NCI-H226 (cell line): ENCODE data around the gene GPR39.
A peak's percentile ranks its signal among the peaks of the same experiment; 100 is the strongest.

Experiments used
- DNase-seq: peaks from one replicate; pipeline ENCODE4 v3.0.0-alpha.2; 2015

The GPR39 gene

DNA sequence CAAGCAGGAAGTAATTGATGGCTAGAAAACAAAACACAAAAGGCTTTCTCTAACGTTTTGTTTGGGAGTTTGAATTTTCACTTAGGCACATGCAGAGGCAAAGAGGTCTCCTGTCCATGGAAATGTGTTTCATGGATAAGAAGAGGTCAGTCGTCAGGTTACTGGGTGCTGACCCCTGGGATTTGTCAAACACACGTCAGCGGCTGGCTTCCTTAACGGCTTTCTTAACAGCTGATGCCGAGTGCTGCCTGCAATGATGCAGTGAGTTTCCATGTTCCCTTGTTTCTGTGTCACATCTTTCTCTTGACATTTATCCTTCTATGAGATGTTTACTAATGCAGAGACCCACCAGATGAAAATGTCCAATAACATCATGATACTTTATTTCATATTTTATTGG is 31.7 kb downstream of the GPR39 start:
- no peak for DNase-seq

DNA sequence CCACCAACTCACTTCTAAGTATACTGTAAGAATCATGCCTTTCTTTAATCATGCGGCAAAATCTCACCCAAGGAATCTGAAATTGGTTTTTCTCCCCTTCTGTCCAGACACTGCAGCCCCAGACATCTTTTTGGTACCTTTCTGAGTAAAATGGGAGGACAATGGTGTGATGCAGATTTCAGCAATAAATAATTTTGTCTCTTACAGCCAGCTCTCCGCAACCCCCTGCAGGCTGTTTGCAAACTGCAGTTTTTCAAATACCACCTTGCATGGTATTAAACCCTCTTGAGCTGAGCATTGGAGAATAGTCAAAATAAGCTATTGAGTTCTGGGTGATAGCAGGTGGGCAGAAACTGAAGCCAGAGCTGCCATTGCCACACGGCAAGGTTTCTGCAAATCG is 32.2 kb downstream of the GPR39 start:
- DNase-seq, result no peak

DNA sequence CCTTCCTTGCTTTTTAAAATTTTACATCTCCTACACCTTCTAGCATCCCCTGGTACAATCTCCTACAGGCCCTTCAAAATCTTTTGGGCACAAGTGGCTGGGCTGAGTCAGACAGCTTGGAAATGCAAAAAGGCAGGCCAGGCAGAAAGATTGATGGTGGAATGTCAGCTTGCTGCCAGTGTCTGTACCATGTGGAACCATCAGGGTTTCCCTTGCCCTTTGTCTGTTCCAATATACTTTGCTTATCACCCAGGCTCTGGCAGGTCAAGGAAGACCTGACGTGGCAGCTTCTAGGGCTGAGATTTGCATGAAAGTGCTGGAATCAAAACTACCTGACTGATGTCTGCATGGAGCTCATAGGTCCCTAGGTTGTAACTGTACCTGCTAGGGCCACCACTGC is 33.3 kb downstream of the GPR39 start:
- DNase-seq, result no peak

DNA sequence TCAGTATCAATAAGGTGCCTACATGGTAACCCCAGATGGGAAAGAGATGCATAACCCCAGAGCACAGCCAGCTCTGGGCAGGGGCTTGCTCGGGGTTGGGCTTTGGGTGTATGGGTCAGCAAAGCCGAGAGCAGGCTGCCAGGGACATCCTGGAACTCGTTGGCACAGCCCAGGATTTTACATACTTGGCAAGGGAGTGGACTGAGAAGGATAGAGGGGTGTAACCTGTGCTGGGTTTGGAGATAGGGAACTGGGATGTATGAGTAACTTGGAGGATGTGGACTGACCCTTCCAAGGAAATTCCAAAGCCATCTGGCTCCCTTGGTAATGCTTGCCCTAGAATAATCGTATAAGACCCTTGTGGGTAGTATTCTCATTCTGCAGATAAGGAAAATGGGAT is 44.2 kb downstream of the GPR39 start:
- peak; percentile 13 for DNase-seq

DNA sequence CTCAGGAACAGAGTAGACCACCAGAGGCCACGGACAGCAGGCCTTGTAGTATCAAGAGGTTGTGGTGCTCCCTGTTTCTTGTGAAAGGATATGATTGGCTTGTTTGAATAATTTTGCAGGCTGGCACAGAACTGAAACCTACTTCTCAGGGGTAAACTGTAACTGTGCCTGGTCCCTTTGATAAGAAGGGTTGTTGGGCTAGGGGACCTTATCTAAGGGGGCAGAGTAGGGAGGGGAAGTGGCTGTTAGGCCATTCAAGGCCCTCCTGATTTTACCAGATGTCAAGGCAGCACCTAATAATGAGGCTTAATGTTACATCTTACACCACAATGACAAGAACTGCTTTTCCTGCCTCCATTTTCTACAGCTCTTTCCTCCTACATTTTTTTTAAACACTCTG is 45.6 kb downstream of the GPR39 start:
- no peak for DNase-seq

DNA sequence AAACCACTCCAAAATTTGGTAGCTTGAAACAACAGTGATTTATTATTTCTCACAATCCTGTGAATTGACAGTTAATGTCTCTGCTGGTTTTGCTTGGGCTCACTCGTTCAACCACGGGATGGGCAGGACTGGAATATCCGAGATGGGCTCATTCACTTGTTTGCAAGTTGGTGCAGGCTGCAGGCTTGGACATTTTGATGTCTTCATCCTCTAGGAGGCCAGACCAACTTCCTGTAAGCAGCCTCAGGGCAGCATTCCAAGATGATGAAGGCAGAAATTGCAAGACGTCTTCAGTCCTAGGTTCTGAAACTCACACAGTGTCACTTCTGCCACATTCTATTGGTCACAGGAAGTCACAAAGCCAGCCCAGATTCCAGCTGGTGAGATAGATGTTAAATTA is 47.1 kb downstream of the GPR39 start:
- no peak for DNase-seq

DNA sequence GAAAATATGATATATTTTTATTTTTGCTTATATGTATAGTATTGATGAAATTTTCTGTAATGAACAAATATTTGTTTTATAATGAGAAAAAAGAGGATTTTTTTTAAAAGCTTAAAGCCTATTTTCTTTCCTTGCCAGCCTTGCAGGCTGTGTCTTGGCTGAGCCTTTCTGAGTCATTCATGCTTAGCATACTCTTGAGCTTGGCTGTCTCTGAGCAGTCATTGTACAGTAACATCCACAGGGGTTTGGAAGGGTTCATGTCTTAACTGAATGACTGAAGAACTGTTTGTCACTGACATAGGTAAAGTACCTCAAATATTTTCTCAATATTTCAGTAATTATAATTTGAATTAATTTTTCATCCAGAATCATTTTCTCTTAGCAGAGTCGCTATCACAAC is 49.3 kb downstream of the GPR39 start:
- no peak for DNase-seq

DNA sequence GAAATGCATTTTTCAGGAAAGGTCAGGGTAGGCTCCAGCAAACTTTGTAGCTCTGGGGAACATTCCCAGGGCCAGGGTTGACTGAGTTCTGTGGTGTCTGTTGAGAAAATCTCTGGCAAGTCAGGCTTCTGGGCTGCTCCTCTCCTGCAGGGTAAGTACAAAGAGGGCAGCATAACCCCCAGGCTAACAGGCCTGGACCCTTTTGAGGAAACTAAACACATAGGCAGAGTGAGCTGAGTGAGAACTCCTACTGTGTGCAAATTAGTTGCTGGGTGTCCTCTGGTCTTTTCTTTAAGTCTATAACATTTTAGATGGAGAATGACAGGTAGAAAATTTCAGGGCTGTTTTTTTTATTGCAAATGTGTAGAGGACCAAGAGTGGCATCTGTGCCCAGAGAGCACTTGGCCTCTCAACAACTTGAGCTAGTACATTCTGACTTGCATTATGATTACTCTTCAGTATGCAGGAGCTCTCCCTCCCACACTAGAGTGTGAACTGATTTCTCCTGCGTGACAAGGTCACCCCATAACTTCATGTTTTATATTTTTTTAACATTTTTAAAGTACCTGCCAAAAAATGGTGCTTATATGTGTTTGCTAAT is 49.9 kb downstream of the GPR39 start:
- no peak for DNase-seq

DNA sequence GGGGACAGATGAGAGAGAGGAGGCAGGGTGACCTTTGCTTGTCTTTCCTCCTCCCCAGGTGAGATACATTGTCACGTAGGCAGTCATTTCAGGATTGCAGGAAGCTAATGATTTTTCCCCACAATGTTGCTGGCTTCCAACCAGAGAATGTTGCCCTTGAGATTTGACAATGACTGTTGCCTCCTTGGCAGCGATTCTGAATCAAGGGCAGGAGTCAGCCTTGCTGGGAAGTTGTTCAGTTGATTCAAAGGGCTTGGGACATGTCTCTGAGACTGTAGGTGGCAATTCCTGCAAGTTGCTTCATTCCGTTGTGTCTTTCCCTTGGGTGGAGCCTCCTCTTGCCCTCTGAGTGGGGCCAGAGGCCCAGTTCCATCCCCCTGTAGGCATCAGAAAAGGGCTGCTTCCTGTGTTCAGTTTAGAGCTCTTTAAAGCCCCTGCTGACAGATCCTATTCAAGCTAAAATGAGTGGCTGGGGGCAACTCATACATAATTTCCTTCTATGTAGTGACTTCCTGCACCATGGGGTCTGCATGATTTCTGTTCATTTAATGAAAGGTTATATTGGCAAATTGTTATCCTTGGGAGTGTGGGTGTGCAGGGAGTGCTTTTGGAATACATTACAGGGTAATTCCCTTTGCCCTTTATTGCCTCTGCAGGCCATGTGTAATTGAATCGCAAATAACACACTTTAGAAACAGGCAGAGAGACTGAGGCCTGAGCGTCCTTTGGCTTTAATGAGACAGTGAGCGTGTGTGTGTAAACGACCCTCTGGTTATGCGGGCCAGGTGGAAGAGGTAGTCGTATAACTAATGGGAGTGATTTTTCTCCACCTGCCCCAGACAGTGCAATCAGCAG is 52.4 kb downstream of the GPR39 start:
- DNase-seq, result no peak

DNA sequence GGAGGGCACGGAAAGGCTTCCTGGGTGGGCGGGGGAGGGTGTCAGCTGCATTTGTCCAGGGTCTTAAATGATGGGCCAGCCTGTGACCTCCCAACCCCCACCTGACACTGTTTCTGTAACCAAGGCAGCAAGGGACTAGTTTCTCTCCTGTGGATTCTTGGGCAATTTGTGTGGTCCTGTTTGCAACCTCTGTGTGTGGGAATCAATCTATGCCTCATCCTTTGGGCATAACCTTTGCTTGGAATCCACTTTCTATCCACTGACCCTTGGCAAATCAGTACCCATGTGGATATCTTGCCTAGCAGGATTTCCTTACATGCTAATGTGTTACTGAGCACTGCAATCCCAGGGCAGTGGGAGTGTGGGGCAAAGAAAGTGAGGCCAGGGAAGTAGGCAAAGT is 54.1 kb downstream of the GPR39 start:
- DNase-seq, result no peak

DNA sequence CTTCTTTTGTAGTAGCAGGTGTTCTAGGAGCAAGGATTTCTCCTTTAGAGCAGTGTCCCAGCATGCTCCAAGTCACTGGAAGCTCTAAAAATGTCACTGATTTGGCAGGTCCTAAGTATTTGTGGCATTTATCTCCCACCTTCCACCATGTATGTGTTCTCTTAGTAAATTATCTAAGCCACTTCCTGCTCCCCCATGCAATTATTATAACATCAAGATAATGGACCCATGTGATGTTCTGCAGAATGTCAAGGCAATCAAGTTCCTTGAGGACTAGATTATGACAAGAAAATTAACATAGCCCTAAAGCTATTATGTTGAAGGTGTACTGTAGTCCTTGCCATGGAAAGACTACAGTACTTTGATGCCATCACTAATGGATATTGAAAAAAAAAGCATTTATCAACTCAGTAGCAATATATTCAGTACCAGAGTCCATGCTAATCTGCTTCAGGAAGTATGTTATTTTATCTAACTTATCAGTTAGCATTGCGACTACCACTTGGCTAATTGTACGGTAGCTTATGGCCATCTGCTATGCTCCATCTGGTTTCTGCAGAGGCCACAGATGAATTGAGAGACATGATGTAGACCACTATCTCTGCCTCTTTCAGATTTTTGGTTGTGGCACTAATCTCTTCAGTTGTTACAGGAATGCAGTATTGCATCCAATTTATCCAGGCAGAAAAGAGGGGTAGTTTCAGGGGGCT is 56.7 kb downstream of the GPR39 start:
- no peak for DNase-seq

DNA sequence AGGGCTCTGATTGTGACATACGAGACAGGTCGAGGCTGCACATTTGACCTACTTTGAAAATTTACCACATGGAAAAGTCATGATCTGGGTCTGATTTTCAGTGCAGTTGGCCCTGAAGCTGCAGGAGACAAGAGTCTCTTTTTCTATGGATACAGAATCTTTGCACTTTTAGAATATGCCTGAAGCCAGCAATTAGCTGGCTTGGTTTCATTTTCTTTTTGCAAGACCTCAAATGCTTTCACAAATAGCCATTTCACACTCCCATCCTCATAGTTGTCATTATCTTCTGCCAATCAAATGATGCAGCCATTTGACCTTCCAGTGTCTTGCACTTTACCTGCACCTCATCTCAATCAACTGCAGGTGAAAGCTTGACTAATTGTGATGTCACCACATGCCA is 59.0 kb downstream of the GPR39 start:
- no peak for DNase-seq

DNA sequence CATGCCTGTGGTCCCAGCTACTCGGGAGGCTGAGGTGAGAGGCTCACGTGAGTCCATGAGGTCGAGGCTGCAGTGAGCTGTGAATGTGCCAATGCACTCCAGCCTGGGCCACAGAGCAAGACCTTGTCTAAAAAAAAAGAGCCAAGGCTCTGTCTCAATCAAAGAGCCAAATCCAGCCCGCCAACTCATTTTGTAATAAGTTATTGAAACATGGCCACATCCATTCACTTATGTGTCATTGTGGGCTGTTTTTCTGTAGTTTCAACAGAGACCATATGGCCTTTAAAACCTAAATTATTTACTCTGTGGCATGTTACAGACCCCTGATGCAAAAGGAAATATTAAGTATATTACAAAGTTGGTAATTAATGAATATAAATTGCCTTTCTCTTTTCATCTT is 60.8 kb downstream of the GPR39 start:
- no peak for DNase-seq

DNA sequence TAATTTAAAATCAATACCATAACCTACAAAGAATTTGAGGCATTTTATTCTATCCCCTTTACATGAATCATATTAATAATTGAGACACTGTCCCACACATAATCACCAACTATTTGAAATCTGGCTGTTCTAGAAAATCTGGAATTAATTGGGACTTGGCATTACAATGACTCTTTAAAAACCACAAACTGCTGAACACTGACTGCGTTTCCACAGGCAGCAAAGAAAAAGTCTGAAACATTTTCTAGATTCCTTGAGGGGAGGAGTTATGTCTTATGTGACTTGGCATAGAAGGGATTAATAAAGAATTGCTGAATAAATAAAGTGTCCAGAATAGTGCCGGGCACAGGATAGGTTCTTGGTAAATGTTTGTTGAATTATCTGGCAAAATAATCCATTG is 61.4 kb downstream of the GPR39 start:
- DNase-seq, result no peak

DNA sequence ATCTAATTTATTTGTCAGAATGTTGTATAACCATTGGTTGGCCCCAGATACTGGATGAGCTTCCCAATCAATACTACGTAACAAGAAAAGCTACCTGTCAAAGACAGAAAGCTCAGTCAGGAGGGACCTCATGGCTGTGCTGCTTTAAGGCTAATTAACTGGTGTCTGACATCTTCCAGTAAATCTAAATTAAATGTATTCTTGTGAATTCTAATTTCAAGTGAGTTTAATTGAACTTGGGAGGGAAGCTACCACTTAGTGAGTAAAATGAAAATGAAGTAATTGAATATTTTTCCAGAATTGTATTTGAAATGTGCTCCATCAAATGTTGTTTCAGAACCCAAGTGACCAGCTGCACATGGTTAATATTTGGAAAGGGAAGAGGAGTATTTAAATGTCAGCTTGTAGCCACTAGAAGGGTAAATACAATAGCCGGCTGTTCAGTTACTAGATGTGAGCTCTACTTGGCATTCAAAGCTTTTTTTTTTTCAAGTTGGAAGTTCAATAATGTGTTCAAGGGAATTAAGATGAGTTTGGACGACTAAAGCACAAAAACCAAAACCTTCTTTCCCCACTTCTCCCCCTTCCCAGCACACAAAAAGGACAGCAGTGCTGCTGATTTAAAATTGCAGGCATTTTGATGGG is 62.0 kb downstream of the GPR39 start:
- no peak for DNase-seq

DNA sequence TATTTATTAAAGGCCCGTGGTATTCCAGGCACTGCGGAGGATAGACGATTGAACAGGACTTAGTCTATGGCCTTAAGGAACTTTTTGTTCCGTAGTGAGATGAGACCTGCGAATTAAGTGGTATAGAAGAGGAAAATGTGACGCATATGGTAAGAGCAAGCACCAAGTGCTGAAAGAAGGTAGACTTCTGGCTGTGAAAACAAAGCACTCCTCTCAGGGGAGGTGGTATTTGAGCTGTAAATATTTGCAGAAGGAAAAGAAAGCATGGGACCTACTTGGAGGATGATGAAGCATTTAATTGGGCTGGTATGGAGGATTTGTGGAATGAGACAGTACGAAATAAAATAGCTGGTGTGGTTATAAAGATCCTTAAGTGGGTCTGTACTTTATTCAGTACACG is 62.5 kb downstream of the GPR39 start:
- no peak for DNase-seq

DNA sequence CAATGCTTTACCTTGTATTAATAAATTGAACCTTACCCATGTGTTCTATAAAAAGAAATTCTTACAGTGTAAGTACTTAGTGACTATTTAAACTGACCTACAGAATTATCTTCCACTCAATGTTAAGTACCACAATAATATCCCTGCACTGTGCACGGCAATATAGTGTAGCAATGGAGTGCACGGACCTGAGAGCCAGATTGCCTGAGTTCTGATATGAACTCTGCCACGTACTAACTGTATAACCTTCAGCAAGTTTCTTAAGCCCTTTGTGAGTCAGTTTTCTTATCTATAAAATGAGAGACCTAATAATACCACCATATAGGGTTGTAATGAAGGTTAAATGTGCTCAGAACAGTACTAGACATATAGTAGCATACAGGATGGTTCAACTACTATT is 66.2 kb downstream of the GPR39 start:
- DNase-seq, result no peak

DNA sequence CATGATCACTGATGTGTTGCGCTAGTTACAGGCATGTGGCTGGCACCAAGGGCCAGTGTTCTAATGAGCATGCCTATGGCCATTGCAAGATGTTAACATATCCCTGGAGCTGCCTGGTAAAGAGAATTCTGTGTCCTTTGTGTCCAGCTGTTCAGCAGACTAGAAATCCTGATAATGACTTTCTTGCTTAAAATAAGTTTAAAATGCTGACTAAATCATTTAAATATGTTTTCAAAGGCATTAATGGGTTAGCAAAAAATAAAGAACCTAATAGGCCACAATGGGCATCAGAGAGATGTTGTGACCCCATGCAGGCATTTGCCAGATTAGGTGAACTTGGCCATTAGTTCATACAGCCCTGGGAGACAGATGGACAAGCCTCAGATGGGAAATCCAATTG is 67.5 kb downstream of the GPR39 start:
- DNase-seq, result no peak

DNA sequence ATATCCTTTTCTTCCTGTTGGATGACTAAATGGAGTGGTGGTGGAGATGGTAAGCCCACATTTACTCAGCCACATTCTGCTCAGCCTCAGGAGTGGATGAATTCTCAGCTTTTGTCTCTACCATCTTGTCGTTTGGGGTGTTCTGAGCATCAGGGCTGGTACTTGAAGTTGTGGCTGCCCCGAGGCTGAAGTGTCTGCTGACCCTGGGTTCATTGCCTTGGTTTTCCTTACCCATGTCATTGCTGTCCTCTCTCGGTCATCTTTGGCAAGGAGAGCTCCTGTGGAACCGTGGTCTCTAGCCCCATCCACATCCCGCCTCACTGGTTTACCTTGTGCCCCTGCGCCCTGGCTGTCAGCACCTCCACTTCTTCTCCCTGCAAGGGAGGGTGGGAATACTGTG is 71.9 kb downstream of the GPR39 start:
- no peak for DNase-seq

DNA sequence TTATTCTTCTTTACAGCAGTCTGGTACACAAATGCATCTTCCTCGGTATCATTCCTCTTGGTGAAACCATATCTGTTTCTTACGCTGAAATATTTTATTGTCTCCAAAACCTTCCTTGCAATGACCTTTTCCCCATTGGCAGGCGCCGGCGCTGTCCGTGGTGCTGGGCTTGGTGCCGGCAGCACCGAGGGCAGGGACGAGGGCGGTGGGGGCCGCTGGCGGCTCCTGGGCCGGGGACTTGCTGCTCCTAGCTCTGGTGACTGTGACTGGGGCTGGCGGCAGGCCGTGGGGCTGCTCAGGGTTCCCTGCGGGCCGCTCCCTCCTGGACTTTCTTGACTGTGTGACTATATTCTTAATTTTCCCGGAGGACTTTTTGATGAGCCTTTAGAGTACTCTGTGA is 72.5 kb downstream of the GPR39 start:
- no peak for DNase-seq

DNA sequence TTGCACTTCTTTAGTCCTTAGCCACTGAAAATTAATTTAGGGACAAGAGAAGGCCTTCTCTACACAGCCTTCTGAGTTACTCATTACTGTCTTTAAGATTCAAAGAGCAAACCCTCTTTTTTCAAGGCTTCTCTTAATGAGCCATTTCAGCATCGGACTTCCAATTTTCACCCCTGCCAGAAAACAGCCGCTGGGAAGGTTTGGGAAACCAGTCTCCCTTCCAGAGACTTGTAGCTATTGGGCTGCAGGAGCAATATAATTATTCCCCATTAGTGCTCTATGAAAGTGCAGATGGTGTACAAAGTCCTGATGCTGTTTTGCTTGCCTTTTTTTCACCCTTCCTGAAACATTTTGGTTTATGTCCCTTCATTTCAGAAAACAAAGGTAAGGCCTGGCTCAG is 79.3 kb downstream of the GPR39 start:
- DNase-seq, result no peak

DNA sequence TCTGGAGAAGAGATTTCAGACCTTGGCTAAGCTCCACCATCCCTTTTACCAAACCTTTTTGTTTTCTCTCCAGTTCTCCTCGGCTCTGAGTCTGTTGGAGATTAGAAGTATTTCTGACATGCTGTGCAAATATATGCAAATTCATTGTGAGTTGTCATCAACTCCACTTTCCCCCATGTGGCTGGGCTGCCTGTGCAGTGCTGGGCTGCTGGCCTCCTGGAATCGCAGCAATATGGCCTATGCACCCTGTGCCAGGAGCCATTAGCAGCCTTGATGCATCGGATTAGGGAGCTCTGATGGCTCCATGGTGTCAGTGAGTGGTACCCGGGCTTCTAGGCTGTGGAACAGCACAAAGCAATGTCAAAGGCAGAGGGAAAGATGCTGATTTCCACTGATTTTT is 80.0 kb downstream of the GPR39 start:
- no peak for DNase-seq

DNA sequence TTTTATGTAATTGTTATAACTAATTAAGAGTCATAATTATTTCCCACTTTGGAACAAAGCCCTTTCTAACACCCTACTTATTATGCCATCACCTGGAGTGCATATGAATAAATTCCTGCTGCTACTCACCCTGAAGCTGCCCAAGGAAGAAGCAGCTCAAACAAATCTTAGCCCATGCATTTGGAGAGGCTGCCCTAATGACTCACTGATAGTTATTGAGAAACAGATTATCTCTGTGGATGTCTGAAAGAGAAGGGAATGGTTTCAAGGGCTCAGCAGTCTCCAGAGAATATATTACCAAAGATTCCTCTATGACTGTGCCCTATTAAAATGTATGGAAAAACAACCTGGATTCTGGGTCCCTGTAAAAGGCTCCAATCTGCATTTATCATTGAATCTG is 81.0 kb downstream of the GPR39 start:
- no peak for DNase-seq

DNA sequence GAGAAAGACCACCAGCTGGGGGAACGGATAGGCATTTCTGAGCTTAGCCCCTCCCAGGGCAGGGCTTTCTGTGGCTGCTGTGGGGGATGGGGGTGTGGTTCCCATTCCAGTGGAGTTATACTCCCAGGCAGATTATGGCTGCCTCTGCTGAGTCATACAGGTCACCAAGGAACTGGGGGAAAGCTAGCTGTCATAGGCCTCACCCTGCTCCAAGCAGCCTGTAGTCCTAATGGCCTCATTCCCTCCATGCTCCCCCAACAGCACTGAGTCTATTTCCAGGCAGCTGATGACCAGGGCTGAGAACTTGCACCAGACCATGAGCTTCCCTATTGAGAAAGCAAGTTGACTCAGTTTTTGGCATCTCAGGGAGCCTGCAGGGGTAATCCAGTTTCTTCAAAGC is 87.1 kb downstream of the GPR39 start:
- no peak for DNase-seq
